GM04504 (cell line): Measurements from ENCODE around the gene DNM3.
A peak's percentile ranks its signal among the peaks of the same experiment; 100 is the strongest.
"Not testable (repeated sequence)": the region's sequence is repeated elsewhere in the genome, so short reads cannot be mapped to it uniquely, and the experiment has no call there.

Experiments used
- DNase-seq: peaks from one replicate; pipeline ENCODE4 v3.0.0-alpha.2; 2012; ENCODE audit warnings: low read depth

The DNM3 gene

DNA sequence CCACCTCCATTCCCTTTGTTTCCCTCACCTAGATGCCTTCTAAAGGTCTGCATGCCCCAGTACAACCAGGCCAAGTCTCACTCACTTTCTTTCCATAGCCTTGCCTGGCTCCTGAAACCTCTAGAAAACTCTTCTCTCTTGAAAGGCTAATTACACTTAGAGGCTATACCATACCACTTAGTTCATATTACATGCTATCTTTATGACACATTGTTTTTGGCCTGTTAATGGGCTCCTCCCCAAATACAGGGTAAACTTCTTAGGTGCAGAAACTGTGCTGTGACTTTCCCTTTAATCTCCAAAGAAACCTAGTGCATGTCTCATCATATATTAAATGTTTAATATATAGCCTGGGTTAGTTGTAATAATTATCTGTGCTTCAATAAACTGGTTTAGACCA lies 522.6 kb downstream of the DNM3 start:
- DNase-seq = no peak

DNA sequence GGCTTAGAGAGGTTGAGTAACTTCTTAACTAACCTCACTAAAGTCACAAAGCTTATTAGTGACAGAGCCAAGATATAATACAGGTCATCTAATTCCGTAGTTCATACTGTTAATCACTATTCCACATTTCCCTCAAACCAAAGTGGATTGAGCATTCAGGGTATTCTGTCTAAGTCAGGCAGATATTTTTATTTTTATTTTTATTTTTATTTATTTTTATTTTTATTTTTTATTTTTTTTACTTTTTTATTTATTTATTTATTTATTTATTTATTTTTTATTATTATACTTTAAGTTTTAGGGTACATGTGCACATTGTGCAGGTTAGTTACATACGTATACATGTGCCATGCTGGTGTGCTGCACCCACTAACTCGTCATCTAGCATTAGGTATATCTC lies 530.3 kb downstream of the DNM3 start:
- not testable (repeated sequence) for DNase-seq

DNA sequence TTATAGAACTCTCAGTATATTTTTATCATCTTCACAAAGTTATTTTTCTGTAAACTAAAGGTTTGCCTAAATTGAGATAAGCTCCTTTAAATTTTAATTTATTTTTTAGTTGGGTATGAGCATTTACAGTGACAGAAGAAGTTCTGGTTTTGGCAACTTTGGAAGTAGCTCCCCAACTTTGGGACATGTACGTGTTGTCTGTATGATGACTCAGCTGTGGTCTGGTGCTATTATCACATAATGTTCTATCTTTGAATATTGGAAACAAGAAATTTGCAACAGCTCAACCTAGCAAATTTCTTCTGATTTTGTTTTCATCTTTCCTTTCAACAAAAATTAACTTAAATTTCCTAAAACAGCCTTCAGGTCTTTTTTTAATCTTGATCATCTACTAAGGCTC lies 532.6 kb downstream of the DNM3 start:
- DNase-seq = no peak

DNA sequence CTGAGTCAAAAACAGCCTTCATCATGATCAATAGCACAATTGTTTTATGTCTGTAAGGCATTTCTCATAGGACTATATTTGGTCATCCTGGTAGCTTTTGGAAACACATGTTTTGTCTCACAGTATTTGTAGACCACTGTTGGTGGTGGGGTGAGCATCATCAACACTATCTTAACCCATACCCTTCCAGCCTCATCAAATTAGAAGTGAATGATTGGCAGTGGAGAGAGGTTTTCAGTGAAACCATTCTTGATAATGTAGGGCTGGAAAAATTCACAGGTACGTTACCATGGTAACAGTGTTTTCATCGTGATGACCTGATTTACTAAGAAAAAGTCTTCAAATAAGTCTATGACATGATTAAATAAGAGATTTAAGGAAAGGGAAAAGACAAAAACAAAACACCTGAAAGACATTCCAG lies 533.9 kb downstream of the DNM3 start:
- no peak for DNase-seq

DNA sequence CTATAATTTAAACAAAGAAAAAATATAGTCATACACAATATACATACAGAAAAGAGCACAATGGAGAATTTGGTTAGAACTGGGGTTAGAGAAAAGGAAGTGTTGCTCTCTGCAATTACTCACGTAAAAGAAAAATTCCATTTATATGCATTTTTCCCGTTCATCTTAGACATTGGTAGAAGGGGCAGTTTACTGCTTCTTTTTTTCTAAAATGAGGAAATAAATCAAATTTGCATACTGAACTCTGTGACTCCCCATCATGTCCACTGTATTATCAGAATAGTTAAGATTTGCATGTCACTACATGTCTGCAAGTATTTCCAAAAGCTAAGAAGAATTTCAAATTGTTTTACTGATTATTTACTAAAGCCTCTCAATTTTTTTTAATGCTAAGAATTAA lies 535.1 kb downstream of the DNM3 start:
- DNase-seq = no peak

DNA sequence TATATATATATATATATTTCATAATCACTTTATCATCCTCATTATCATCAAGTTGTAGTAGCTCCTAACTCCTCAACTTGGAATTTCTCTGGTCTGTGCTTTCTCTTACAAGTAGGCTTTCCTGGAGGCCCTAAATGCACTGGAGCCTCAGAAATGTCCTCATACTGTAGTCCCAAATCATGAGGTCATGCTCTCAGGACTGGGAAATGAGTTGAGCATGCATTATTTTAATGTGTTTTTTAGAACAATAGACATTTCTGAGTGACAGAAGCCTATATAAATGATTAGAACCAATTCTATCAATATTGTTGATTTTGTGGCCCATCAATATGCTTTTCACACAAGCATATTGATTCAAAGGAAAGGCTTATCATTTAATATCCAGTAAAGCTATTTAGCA lies 536.3 kb downstream of the DNM3 start:
- no peak for DNase-seq

DNA sequence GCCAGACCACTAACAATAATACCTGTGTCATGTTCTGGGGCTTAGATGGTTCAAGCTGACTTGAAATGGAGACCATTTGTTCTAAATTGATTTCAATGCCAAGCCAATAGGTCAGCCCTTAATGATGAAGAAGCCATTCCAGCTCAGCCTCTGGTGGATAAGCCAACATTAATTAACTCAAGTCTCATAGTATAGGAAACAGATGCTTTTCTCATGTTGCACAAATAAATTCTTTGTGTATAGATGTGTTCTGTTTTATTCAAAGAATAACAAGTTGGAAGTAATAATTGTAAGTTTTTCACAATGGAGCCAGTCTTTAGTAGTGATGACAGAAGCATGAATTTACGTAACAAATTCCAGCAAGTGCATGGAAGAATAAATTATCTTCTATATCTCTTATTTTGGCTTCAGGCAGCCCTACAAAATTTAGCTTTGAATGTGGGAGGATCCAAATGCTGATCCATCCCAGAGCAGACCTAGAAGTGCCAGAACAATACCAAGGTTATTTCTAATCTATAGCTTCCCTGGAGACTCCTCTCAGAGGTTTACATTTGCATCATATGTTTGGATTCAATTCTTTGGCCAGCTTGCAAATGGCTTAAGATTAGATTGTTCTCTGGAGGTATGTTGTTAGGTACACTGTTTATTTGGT lies 536.9 kb downstream of the DNM3 start:
- DNase-seq = no peak

DNA sequence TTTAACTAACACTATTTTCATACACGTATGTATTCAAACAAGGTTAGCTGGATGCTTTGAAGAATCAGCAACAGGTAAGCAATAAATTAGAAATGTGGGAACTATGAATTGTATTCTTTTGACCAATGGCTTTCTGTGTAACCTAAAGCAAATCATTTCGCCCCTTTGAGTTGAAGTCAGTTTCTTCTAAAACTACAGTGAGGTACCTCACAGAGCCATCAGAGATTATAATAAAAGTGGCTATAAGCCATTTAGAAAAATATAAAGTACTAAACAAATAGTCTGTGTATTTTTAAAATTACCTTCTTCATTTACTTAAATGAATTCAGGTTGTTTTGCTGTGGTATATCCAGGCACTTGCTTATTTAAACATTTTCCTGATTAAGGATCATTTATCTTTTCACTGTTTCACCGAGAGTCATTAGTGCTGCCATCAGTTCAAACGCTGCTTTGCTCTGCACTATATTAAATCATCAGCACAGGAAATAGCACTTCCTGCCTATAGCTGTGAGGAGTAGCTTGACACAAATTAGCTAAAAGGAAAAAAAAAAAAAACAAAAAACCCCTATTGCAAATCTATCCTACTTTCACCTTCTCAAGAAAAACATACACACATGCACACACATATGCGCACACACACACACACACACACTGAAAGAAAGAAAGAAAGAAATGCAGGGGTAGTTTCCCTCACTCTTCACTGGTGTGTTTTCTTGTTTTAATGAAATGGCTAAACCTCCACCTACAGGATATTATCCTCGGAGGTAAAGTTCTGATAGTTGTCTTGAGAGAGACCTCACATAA lies 539.3 kb downstream of the DNM3 start:
- DNase-seq = no peak

DNA sequence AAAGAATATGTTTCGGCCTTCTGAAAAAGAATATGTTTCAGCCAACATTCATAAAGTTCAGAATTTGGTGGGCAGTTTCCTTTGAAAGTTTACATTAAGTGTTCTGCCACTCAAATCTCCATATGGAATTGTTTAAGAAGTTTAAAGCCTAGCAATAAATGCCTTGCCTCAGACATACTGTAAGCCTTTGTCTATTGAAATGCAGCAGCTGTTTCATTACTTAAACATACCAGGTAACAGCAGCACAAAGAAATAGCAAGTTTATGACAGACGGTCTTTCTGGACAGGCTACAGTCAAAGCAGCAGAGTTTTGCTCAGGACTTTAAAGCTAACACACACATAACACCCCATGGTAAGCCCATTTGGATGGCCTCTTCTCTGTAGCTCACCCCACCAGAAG lies 540.6 kb downstream of the DNM3 start:
- no peak for DNase-seq

DNA sequence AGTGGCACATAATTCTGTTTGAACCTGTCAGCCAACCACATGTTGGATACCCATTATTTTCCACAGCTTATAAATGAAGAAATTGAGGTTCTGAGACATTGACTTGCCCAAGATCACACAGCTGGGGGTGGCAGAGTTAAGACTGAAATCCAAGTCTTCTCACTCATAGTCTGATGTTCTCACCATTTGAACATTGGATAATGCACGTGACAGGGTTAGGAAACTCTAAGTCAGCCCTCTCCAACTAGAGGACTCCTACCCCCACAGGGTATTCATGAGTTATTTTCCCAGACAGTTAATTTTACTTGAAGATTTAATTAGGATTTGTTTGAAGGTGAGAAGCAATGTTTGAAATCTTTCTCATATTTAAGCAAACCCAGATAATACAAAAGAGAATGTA lies 541.1 kb downstream of the DNM3 start:
- no peak for DNase-seq

DNA sequence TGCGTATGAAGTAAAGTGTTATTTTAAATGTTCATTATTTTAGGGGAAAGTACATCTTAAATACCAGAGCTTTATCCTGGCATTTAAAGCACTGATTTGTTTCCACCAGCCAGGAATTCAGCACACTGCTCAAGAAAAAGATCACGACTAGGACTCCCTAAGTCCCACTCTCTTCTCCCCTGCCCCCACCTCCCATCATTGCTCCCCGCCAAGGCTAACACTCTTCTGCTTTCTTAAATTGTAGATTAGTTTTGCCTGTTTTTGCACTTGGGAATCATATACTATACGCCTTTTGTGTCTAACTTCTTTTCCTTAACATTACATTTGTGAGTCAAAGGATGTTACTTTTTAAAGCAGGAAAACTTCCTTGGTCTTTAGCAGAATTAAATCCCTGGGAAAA lies 541.7 kb downstream of the DNM3 start:
- no peak for DNase-seq

DNA sequence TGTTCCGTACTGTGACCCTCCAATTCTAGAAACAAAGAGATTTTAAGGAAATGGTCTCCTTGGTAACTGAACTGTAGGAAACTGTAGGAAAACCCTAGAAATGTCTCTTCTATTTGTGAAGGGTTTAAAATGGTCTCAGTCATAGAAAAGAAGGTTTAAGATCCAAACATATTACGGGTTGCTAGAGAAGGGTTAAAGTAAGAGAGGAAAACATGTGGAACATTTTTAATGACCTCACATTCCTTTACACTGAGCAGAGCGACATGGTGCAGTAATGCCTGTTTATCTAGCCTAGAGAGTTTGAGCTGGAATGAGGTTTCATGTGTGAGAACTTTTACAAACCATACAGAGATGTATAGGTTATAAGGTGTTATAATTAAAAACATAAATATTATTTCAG lies 542.2 kb downstream of the DNM3 start:
- DNase-seq = peak; percentile 27

DNA sequence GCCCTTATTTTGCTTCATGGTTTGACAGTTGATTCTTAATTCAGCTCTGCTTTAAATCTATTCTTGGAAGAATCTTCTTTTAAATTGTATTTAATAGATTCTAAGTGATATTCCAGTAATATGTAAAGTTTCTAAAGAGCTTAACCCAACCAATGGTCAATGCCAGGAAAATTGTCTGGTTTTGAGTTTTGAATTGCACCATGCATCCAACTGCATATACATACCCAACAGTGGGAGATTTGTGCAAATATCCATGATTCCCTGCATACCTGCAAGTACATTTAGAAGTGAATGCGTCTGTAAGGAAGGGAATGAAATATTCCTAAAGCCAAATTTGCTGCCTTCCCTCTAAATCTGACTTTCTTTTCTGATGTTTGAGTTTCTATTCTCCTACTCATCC lies 543.4 kb downstream of the DNM3 start:
- no peak for DNase-seq

DNA sequence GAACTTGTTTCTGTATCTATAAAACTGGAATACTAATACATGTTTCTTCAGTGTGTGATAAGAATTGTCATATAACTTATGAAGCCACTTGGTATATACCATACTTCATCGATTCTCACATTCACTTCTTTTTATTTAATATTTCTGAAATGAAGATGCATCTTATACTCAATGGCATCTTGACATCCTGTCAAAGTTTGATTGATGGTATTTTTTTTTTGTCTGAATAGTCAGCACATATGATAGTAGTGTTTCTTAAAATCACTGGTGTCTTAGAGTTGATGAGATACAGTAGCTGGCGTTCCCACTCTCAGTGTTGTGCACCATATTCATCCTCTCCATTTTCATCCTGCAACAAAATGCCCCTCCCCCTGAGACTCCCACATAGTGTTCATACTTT lies 544.7 kb downstream of the DNM3 start:
- DNase-seq = no peak

DNA sequence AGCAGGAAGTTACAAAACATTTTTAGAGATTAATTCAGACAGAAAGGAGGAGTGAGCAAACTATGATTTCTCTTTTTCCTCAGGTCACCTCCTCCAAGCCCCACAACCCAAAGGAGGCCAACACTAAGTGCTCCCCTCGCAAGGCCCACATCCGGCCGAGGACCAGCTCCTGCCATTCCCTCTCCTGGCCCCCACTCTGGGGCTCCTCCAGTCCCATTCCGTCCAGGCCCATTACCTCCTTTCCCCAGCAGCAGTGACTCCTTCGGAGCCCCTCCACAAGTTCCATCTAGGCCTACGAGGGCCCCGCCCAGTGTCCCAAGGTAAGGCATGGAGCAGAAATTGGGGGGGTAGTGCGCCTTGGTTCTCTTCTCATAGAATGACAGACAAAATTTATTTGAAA lies 547.2 kb downstream of the DNM3 start:
- no peak for DNase-seq

DNA sequence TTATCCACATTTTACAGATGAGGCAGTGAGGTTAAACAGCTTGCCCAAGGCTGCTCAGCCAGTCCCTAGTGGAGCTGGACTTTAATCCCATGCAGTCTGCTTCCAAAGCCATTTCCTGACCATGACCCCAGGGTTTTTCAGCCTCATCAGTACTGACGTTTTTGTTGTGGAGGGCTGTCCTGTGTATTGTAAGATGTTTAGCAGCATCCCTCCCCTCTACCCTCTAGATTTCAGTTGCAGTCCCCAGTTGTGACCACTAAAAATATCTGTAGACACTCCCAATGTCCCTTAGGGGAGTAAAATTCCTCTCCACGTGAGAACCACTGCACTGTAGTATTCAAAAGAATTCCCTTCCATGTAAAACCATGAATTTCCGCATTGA lies 549.0 kb downstream of the DNM3 start:
- DNase-seq = no peak

DNA sequence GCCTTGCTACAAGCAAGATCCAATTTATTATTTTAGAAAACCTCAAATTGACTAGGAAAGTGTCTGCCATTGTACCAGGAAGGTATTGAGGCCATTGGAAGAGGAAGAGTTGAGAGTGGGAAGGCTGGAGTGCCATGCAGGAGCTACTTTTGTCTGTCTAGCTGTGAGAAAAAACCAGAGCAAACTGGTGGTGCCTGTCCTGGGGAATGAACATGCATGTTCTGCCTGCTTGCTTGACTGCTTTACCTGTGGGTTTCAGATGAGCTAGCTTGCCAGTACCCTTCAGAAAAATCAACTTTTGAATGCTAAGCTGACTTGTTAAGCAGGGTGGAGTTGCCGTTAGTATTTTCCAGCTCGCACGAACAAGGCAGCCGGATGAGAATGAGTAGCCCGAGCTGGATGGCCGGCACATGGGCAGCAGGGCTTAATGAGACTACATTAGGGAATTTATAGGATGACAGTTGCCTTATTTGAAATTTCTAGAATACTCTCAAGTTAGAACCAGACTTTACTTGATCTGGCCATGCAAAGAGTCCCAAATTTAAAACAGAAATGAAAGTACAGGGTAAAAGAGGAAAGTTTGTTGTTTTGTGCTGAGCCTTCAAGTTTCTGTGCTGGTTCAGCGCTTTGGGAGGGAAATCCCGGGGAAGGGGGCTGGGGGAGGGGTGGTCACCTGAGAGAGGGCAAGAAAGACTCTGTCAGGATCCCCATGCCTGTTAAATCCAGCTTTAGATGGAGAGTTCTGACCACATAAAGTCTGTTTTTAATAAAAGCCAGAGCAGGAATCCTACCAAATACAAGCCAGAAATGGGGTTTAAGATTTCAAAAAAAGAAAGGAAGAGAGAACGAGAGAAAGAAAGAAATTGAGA lies 549.6 kb downstream of the DNM3 start:
- DNase-seq = no peak

DNA sequence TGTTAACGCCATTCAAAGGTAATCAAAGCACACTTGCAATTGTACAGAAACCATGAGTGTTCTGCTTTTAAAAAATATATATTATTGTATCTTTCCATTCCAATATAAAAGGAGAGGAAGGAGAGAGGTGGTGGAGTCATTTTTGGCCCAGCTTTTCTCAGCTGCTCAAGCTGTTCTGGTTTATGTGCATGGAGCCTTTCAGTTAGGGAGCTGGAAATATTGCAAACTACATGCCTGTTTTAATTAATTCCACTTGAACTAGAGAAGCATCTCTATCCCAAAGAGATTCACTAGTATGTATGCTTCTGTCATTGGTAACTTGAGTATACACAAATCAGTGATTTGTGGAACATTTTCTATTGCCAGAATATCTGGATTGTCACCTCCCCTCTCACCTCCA lies 550.7 kb downstream of the DNM3 start:
- no peak for DNase-seq

DNA sequence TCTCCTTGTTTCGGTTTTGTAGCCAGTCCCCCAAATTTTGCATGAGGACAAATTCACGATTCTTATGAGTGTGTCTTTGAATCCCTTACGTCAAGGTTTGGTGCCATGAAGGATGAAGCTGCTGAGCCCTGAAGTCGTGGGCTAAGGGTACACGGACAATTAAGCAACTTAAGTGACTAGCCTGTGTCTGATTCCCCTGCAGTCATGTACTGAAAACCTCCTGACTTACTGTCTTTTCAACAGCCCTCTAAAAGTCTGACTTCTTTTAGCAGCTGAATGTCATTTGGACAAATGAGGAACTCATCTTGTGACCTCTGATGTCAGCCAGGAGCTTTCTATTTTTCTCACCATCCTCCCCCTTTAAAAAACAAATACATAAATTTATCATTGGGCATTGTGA lies 552.1 kb downstream of the DNM3 start:
- DNase-seq = no peak

DNA sequence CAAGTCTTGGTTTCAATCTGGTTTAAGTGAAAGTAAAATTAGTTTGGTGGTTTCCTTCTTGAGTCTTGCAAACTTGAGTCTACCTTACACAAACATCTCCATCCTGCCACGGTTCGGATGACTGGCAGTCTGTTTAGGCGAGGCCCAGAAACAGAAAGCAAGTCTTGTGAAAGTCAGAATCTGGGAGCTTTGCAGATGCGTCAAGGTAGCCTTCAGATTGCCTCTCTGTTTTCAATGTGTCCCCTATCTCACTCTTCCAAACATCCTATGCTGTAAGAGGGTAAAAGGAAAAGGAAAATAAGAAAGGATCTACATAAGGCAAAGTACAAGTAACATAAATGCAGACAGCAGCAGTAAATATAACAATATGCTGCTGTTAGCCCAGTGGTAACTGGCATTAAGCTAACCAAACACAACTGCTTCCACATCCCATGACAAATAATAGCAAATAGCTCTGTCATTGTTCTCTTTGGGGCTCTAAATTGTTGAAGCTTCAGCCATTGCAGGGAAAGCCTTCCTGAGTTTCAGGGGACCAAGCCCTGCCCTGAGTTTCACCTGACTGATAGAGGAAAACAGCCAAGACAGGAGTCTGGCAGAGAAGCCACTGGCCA lies 552.9 kb downstream of the DNM3 start:
- DNase-seq = no peak

DNA sequence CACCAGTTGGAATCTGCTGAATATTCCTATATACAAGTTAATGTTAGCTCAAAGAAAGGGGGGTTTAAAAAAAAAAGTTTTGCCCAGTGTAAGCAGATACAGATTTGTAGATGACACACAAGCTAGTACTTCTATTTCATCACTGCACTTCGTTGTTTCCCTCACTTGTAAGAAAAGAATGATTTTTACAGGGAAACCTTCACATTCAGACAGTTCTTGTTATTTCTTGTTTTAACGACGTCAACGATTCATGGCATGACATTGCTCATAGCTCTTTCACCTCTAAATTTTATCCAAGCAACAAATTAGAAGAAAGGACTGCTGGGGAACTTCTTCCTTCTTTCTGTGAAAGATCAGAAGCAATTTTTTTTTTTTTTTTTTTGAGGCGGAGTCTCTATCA lies 553.5 kb downstream of the DNM3 start:
- no peak for DNase-seq

DNA sequence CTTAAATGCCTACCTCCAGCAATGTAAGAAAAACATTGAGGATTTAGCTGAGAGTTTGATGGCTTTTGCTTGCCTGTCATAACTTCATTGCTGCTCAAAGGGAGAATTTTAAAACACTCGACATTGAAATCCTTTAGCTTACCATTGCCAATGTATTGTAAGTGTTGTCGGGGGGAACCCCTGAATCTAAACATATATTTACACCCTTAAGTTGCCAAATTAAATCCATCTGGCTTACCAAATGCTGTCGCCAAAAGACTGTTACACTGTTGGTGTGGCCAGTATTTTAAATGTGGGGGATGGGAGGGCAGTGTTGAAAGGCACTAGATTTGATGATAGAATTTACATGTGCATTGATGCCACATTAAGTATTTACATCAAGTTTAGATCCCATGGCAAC lies 554.3 kb downstream of the DNM3 start:
- no peak for DNase-seq

DNA sequence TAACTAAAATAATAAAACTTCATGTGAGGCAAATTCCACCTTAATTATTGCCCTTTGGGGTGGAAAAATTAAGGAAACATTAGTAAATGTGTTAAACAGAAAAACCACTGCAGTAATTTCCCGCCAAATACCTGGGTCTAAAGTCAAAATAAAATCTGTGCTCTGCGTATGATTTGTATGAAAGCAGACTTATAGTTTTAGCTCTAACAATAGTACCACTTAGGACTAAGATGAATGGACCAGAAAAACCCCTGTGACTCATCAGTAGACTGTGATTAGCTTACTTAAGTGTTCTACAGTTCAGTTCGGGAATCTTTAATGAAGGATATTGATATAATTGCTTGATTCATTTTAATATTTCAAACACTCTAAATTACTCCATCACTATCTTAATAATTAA lies 555.9 kb downstream of the DNM3 start:
- DNase-seq = no peak
